IMR-90 (cell line): Measurements from ENCODE around the gene INSL6. TPM values are rescaled to one million over a fixed set of nuclear protein-coding genes. Genes with fewer than 3 reads are reported as not detected.

ENCODE experiments used
- ATAC-seq: fragments of 200-7000 bp; cut with Tn5 transposase; 2 replicates; pipeline ENCODE4 v1.9.1; 2020; ENCODE audit warnings: low read depth, mild to moderate bottlenecking, moderate library complexity
- BruUV-seq: library from RNA; stranded (reverse); fragments of 400-500 nt; replicated peaks from 2 replicates; lab custom pipeline; 2021; lab: Mats Ljungman, UMichigan
- CTCF ChIA-PET: fragments of 300-600 bp; formaldehyde crosslinking; extraction: SDS; loops from one replicate; lab custom pipeline; 2021; ENCODE audit warnings: antibody characterized with exemption; lab: Yijun Ruan, JAX
- POLR2A ChIA-PET: fragments of 300-600 bp; sonication (Branson Sonifier 250); formaldehyde crosslinking; loops from one replicate; lab custom pipeline; 2022; ENCODE audit warnings: antibody characterized with exemption; ENCODE audit not compliant: unreplicated experiment; lab: Charles Lee
- DNase-seq: peaks from one replicate; pipeline ENCODE4 v3.0.0; 2013
- H2AFZ ChIP-seq: replicated peaks from 2 replicates; pipeline ENCODE3; 2013; ENCODE audit warnings: low read length, mild to moderate bottlenecking; ENCODE audit not compliant: poor library complexity
- H2AK5ac ChIP-seq: 2 replicates; pipeline ENCODE4 v1.6.1; 2013; ENCODE audit warnings: low read depth, low read length, inconsistent platforms
- H2AK9ac ChIP-seq: replicated peaks from 2 replicates; pipeline ENCODE3; 2013; ENCODE audit warnings: mild to moderate bottlenecking, low read depth, low read length, moderate library complexity; ENCODE audit not compliant: poor library complexity
- H2BK120ac ChIP-seq: 2 replicates; pipeline ENCODE4 v1.6.1; 2013; ENCODE audit warnings: low read depth, low read length, inconsistent platforms
- H2BK15ac ChIP-seq: 3 replicates; pipeline ENCODE4 v1.6.1; 2013; ENCODE audit warnings: low read depth, low read length, inconsistent platforms
- H2BK20ac ChIP-seq: 2 replicates; pipeline ENCODE4 v1.6.1; 2013; ENCODE audit warnings: low read depth, mild to moderate bottlenecking, inconsistent platforms, low read length, moderate library complexity
- H2BK5ac ChIP-seq: 2 replicates; pipeline ENCODE4 v1.6.1; 2013; ENCODE audit warnings: mild to moderate bottlenecking, low read depth, low read length, inconsistent platforms; ENCODE audit not compliant: poor library complexity, severe bottlenecking
- H3K14ac ChIP-seq: replicated peaks from 2 replicates; pipeline ENCODE4 v1.6.1; 2013; ENCODE audit warnings: low read depth, low read length, inconsistent platforms
- H3K18ac ChIP-seq: 2 replicates; pipeline ENCODE4 v1.6.1; 2013; ENCODE audit warnings: low read depth, low read length, control low read depth
- H3K23ac ChIP-seq: 2 replicates; pipeline ENCODE4 v1.6.1; 2013; ENCODE audit warnings: low read depth, low read length, inconsistent platforms
- H3K27ac ChIP-seq: 2 replicates; pipeline ENCODE4 v1.5.1; 2013; ENCODE audit warnings: mild to moderate bottlenecking, control low read depth, low read length; ENCODE audit not compliant: insufficient read depth
- H3K27me3 ChIP-seq: 2 replicates; pipeline ENCODE4 v1.6.1; 2013; ENCODE audit warnings: low read length; ENCODE audit not compliant: control insufficient read depth, insufficient read depth
- H3K36me3 ChIP-seq: 2 replicates; pipeline ENCODE4 v1.6.1; 2013; ENCODE audit warnings: low read length, mixed read lengths; ENCODE audit not compliant: control insufficient read depth, insufficient read depth
- H3K4ac ChIP-seq: 2 replicates; pipeline ENCODE4 v1.6.1; 2013; ENCODE audit warnings: low read depth, low read length, inconsistent platforms
- H3K4me1 ChIP-seq: 2 replicates; pipeline ENCODE4 v1.6.1; 2013; ENCODE audit warnings: low read length, mixed read lengths; ENCODE audit not compliant: control insufficient read depth, insufficient read depth
- H3K4me2 ChIP-seq: 2 replicates; pipeline ENCODE4 v1.6.1; 2013; ENCODE audit warnings: low read depth, mild to moderate bottlenecking, control low read depth, low read length, moderate library complexity
- H3K4me3 ChIP-seq: 2 replicates; pipeline ENCODE4 v1.5.1; 2013; ENCODE audit warnings: low read depth, mild to moderate bottlenecking, control low read depth, low read length, moderate library complexity; ENCODE audit not compliant: insufficient read depth
- H3K56ac ChIP-seq: 2 replicates; pipeline ENCODE4 v1.6.1; 2013; ENCODE audit warnings: low read length, inconsistent platforms; ENCODE audit not compliant: insufficient read depth; ENCODE audit errors: extremely low read depth
- H3K79me1 ChIP-seq, 2 experiments: 2 replicates each; pipeline ENCODE4 v1.6.1; 2013; ENCODE audit warnings: low read length in 2 of 2, inconsistent platforms in 1 of 2, low read depth in 1 of 2
- H3K9ac ChIP-seq: 2 replicates; pipeline ENCODE4 v1.6.1; 2013; ENCODE audit warnings: low read depth, low read length, control low read depth
- H3K9me1 ChIP-seq: 2 replicates; pipeline ENCODE4 v1.6.1; 2013; ENCODE audit warnings: low read length, inconsistent platforms; ENCODE audit not compliant: insufficient read depth
- H3K9me3 ChIP-seq: 2 replicates; pipeline ENCODE4 v1.6.1; 2013; ENCODE audit warnings: low read length; ENCODE audit not compliant: control insufficient read depth, insufficient read depth
- H4K20me1 ChIP-seq: 2 replicates; pipeline ENCODE4 v1.6.1; 2013; ENCODE audit warnings: low read length, inconsistent platforms; ENCODE audit not compliant: insufficient read depth
- H4K5ac ChIP-seq: 2 replicates; pipeline ENCODE4 v1.6.1; 2013; ENCODE audit warnings: mild to moderate bottlenecking, low read depth, low read length, control low read depth
- H4K8ac ChIP-seq, 2 experiments: 2 replicates each; pipeline ENCODE4 v1.6.1; 2013; ENCODE audit warnings: low read depth in 2 of 2, low read length in 2 of 2, control low read depth in 1 of 2, inconsistent platforms in 1 of 2
- H4K91ac ChIP-seq: 2 replicates; pipeline ENCODE4 v1.6.1; 2013; ENCODE audit warnings: low read depth, low read length, inconsistent platforms; ENCODE audit not compliant: insufficient read depth
- CEBPB ChIP-seq: IDR thresholded peaks from 2 replicates; pipeline ENCODE4 v1.6.1; 2012; ENCODE audit warnings: low read depth, low read length, improper control_type of control experiment
- CHD1 ChIP-seq: IDR thresholded peaks from 2 replicates; pipeline ENCODE4 v1.6.1; 2012; ENCODE audit warnings: low read depth, low read length, improper control_type of control experiment
- CTCF ChIP-seq: conservative IDR thresholded peaks from 2 replicates; pipeline ENCODE4 v1.5.1; 2012; ENCODE audit warnings: mild to moderate bottlenecking, low read depth, low read length, improper control_type of control experiment
- FOS ChIP-seq: fragments of 150-350 bp; IDR thresholded peaks from 2 replicates; pipeline ENCODE4 v1.6.1; 2016; ENCODE audit warnings: low read depth, low read length
- MAFK ChIP-seq: IDR thresholded peaks from 2 replicates; pipeline ENCODE4 v1.6.1; 2012; ENCODE audit warnings: low read depth, low read length, improper control_type of control experiment
- NFE2L2 ChIP-seq: fragments of 150-350 bp; IDR thresholded peaks from 2 replicates; pipeline ENCODE4 v1.6.1; 2016; ENCODE audit warnings: low read depth, mild to moderate bottlenecking, low read length
- RAD21 ChIP-seq: IDR thresholded peaks from 2 replicates; pipeline ENCODE4 v1.6.1; 2012; ENCODE audit warnings: low read length, improper control_type of control experiment
- RCOR1 ChIP-seq: IDR thresholded peaks from 2 replicates; pipeline ENCODE4 v1.6.1; 2012; ENCODE audit warnings: mild to moderate bottlenecking, low read length, improper control_type of control experiment; ENCODE audit not compliant: insufficient replicate concordance
- SMC3 ChIP-seq: fragments of 150-350 bp; IDR thresholded peaks from 2 replicates; pipeline ENCODE4 v1.6.1; 2016; ENCODE audit warnings: low read depth, mild to moderate bottlenecking, antibody characterized with exemption, low read length, moderate library complexity
- WGBS, 2 experiments: methylation state at CpG; one replicate each; pipeline versions ENCODE4 v1.1.5 to v1.1.7; 2013; ENCODE audit warnings: missing lambda C conversion rate in 2 of 2; ENCODE audit not compliant: insufficient read length in 1 of 2; ENCODE audit errors: extremely low coverage in 2 of 2; 5-methylcytosine and 5-hydroxymethylcytosine counted together
- dilution Hi-C: fragments of 300-500 bp; cut with HindIII; formaldehyde crosslinking; loops from one replicate; pipeline ENCODE4 v1.14.3; 2018; ENCODE audit warnings: low sequenced_read_pairs; ENCODE audit not compliant: unreplicated experiment
- in situ Hi-C: fragments of 300-500 bp; cut with MboI; formaldehyde crosslinking; loops from 3 replicates; pipeline ENCODE4 v1.14.3; 2019; ENCODE audit warnings: low sequenced_read_pairs, inconsistent platforms, mixed read lengths
- intact Hi-C: fragments of 100-400 bp; cut with micrococcal nuclease; formaldehyde crosslinking; loops from 2 replicates; pipeline ENCODE4 v1.10.0; 2022
- polyA plus RNA-seq, 3 experiments: library from polyadenylated mRNA; depleted of rRNA; stranded (reverse); fragments of >200 nt; gene quantifications; 2 replicates each; pipeline ENCODE4 v1.2.3, GENCODE V29; 2012; ENCODE audit warnings: low replicate concordance in 1 of 3
- total RNA-seq: library from RNA; depleted of rRNA; stranded (reverse); fragments of >200 nt; gene quantifications from 2 replicates; pipeline ENCODE4 v1.2.3, GENCODE V29; 2012
- TF ChIP-seq, protein P1 (sequence below): fragments of 150-350 bp; IDR thresholded peaks from 2 replicates; pipeline ENCODE4 v1.6.1; 2017; ENCODE audit warnings: mild to moderate bottlenecking, antibody characterized with exemption, low read length, low read depth

INSL6 gene
- total and polyA plus RNA-seq, 2 of the 4 experiments (the other 2 are of a cell fraction): not detected

DNA sequence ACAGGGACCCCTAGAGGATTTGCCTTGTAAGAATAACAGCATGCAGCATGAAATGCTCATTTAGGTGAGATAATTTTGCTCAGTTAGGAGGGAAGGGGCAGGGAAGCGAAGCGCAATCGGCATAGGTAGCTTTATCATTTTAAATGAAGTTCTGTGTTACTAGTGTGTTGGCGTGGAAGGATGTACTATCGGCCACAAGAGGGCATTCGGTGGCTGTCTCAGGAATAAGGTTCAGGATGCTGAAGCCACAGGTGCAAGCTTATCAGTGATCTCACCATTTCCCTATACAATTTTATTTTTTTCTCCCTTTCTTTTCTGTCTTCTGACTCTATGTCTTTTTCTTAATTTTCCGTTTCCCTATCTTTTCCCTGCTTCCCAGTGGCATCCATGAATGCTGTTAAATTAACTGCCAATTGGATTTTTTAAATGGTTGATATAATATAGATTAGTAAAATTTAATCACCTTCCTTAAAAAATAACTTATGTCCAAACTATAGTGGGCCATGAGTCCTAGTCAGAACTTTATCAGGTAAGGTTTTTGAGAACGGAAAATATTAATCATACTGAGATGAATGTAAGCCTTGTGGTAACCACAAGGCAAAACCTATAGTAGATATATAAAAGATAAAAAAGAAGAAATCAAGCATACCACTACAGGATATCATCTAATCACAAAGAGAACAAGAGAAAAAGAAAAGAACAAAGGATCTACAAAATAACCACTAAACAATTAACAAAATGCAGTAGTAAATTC, 1.2 kb upstream of the INSL6 start:
- Histone ChIP-seq H2BK5ac (no peak overlapping the region), H4K91ac (no peak overlapping the region), H4K20me1 (no peaks in the 10 kb centered on the region), H2AFZ (peak overlapping the region; percentile 46), H2BK120ac (no peak overlapping the region), H3K36me3 (no peaks in the 10 kb centered on the region), H2AK9ac (no peak overlapping the region), H3K4me2 (peak overlapping the region; percentile 65; the same call in 1 of the 2 replicates), H3K9me1 (no peaks in the 10 kb centered on the region), H3K23ac (no peak overlapping the region), H3K79me1 (no peaks in the 10 kb centered on the region), H4K5ac (no peak overlapping the region), H3K27me3 (peaks cover 8% of the 10 kb centered on the region), H2BK20ac (no peak overlapping the region), H4K8ac (no peak overlapping the region), H3K4me3 (no peak overlapping the region), H3K9ac (no peak overlapping the region), H2BK15ac (no peak overlapping the region), H3K18ac (no peak overlapping the region), H3K14ac (no peak overlapping the region), H2AK5ac (no peak overlapping the region), H3K9me3 (no peaks in the 10 kb centered on the region), H3K4me1 (no peaks in the 10 kb centered on the region), H3K56ac (no peak overlapping the region), H3K4ac (no peak overlapping the region), H3K27ac (no peak overlapping the region)
- POLR2A ChIA-PET: no interaction called here
- in situ Hi-C loops (loop anchor here (5.0 to 25.0 kb wide), 3 partner anchors 256 to 424 kb away; no protein-coding TSS in a partner anchor), dilution Hi-C loops (no loop called here), intact Hi-C loops (loop anchor here (10.0 kb wide), 1 partner anchor 432 kb away; no protein-coding TSS in a partner anchor)
- ATAC-seq (peak; percentile 83), DNase-seq (peak; percentile 73)
- TF ChIP-seq RCOR1: no peak
- TF ChIP-seq RAD21: peak; percentile 93
- TF ChIP-seq NFE2L2: no peak
- TF ChIP-seq MAFK: no peak
- peak; percentile 94 for TF ChIP-seq SMC3
- TF ChIP-seq, protein P1, sequence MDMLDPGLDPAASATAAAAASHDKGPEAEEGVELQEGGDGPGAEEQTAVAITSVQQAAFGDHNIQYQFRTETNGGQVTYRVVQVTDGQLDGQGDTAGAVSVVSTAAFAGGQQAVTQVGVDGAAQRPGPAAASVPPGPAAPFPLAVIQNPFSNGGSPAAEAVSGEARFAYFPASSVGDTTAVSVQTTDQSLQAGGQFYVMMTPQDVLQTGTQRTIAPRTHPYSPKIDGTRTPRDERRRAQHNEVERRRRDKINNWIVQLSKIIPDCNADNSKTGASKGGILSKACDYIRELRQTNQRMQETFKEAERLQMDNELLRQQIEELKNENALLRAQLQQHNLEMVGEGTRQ: no peak
- peak; percentile 82 for TF ChIP-seq CTCF
- no peak for TF ChIP-seq CEBPB
- TF ChIP-seq CHD1: no peak
- TF ChIP-seq FOS: no peak
- no TSS peak for BruUV-seq
- no CpG with 5 or more reads among the region's 8 CpGs for WGBS, 2 experiments
- CTCF ChIA-PET: interaction anchor here (0.6 to 1.5 kb wide), 18 partner anchors 9 to 427 kb away, joined by 3 to 13 read pairs (median 4); partner anchors contain the start of gene PLGRKT
